ENCODE results near the gene PAF1.
"Not testable (repeated sequence)": the region's sequence is repeated elsewhere in the genome, so short reads cannot be mapped to it uniquely, and the experiment has no call there.

Gene PAF1

DNA sequence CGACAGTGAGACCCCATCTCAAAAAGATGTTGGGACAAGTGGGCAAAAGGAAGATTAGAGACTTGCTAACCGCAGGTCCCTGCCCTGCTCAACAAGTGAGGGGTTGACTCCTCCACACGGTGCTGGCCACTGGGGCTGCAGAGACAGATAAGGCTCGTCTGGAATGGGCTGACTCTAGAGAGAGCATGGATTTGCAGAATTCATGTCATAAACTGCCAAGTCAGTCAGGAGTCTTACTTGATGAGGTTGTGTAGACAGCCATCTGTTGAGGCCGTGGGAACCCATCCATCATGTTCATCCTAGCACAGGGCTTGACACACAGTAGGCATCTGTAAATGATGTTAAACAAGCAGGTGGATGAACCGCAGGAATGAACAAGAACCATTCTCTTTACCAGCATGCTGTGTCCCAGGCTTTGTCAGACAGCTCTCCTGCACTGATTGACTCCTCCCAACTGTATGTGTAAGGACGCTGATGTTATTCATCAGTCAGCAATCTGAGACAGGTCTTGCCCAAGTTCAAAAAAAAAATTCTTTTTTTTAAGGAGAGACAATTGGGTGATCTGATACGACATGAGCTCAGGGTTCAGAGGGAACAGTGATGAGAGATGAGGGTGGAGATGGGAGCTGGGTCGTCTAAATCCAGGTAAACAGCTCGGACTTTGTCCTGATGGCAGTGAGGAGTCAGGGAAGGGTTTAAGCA lies 8.8 kb downstream of the PAF1 start:
- no peak for DNase-seq (ENCODE audit: low spot score)

DNA sequence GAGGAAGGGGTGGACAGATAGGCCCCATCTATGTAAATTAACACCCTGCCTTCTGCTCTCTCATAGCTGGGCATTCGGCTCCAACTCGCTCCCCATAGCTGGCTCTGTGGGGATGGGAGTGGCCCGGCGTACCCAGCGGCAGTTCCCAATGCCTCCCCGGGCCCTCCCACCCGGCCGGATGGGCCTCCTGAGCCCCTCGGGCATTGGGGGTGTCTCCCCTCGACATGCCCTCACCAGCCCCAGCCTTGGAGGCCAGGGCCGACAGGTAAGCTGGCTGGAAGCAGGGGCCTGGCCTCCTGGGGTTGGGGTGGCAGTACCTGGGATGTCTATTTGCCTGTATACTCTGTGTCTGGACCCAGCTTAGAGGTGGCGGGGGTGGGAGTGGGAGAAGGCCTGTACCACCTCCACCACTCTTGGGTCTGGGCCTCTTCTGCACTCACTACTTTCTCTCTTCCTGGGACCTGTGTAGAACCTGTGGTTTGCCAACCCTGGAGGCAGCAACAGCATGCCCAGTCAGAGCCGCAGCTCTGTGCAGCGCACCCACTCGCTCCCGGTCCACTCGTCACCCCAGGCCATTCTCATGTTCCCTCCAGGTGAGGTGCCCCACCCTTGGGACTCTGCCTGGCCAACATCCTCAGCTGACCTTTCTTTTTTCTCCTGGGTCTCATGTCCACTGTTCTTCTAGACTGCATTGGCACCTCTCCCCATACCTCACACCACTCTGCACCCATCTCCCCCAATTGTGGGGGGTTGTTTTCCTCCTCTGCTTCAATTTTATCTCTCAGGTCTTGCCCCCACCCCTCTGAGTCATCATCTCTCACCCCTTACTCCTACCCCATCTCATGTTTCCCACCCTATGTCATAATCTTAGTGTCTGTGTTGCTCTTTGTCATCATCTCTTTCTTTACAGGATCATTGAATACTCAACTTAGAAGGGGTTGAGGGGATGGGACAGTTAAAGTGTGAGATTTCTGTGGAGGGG lies 10.1 kb downstream of the PAF1 start:
- no peak for DNase-seq (ENCODE audit: low spot score)

GRCh38 chr19:39379865-39380396 lies 11.0 kb downstream of the PAF1 start:
- DNase-seq (ENCODE audit: low spot score): no peak

- not testable (repeated sequence) for DNase-seq (ENCODE audit: low spot score)
Observed at GRCh38 chr19:39379366-39379765, 11.5 kb downstream of the PAF1 start.

GRCh38 chr19:39377373-39378362 lies 13.2 kb downstream of the PAF1 start:
- DNase-seq (ENCODE audit: low spot score): no peak

DNA sequence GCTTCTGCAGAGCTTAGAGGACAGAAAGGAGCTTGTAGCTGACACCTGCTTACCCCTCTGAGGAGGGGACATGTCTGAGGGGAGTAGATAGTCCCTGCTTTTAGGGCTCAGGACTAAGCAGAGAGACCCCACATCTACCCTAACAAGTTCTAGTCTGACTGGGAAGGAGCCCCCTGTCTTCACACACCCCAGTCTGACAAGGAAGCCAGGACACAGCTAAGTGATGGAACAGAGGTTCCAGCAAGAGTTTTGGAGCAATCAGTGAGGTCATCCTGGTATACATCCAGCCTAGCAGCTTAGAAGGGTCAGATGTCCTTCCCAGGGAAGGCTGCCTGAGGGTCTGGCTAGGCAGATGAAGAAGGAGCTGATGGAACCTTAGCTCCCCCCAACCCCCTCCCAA lies 15.0 kb downstream of the PAF1 start:
- DNase-seq (ENCODE audit: low spot score): no peak

GRCh38 chr19:39372941-39373340 lies 18.0 kb downstream of the PAF1 start:
- peak; percentile 27 for DNase-seq (ENCODE audit: low spot score)

DNA sequence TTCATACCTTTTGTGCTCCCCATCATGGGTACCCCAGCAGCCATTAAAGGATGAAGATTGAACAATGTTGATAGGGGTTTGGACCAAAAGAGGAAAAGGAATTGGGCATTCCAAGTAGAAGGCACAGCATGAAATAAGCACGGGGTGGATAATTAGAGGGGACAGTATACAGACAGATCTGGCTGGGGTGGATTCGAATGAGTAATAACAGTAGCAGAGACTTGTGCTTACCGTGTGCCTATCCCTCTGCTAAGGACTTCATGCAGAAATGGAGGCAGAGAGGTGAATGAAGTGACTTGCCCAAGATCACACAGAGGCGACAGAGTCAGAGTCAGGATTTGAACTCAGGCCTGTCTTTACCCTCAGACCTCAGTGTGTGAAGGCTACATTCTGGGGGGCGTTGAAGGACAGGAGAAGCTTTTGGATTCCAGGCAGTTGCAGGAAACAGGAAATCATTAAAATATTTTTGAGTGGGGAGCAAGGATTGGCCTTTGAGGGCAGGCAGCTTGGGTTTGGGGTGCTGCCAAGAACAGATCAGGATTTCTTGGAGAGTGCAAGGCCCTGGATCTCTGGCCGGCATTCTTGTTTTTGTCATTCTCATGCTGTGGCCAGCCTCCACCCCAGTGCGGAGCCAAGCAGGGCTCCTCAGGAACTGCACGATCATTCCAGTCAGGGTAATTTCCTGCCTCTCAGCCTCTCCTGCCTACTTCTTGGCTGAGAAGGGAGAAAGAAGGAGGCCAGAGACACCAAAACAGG lies 18.7 kb downstream of the PAF1 start:
- peak; percentile 94 for DNase-seq (ENCODE audit: low spot score)

DNA sequence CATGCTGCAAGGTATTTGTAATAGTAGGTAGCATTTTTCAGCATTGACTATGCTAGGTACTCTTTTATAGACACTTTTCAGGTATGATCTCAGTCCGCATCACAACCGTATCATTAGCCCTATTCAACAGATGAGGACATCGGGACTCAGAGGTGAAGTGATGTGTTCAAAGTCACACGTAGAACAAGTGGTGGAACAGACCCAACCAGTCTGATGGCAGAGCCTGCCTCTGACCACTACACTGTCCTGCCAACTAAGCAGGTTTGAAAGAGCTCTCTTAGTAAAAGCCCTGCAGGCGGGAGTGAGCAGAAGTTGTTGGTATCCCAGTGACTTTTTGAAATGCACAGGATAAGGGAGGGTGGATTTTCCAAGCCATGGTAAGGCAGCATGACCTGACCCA lies 20.2 kb downstream of the PAF1 start:
- DNase-seq (ENCODE audit: low spot score): no peak

- no peak for DNase-seq (ENCODE audit: low spot score)
Observed at GRCh38 chr19:39369200-39369599, 21.7 kb downstream of the PAF1 start.

DNA sequence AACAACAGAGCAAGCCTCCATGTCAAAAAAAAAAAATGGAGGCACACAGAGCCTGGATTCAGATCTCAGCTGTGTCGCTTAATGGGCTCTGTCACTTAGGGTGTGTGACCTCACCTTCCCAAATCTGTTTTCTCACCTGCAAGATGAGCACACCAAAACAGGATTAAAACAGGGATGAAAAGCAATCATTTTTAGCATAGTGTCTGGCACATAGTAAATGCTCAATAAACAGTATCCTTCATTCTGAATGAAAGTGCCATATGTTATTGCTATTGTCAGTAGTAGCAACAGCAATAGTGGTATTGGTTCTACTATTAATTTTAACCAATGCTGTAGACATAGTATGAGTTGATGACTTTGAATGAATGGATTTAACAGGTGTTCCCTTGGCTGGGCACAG lies 25.4 kb downstream of the PAF1 start:
- no peak for DNase-seq (ENCODE audit: low spot score)

DNA sequence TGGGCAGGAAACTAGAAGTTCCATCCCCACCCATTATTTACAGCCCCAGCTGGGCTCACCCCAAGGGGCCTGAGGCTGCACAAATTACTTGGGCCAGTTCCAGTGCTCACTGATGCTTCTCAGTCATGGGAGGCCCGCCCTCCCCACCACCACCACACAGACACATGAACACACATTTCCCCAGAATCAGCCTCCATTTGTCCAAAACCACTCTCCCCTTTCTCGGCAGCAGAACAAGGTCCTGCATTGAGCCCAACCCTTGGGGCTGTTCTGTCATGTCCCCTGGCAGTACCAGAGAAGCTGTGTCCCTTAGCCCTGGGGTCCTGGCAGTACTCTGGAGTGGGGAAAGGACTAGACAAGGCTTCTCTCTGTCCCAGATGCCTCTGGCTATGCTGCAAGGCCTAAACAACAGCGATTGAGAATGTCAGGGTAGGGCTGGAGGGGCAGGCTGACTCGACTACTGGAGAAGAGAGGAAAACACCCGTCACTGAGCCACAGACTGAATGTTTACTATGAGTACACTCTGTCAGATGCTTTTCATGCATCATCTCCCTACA lies 26.9 kb downstream of the PAF1 start:
- peak; percentile 64 for DNase-seq (ENCODE audit: low spot score)

- DNase-seq (ENCODE audit: low spot score): peak; percentile 63
Observed at GRCh38 chr19:39362682-39363657, 27.9 kb downstream of the PAF1 start.

- no peak for DNase-seq (ENCODE audit: low spot score)
Observed at GRCh38 chr19:39360599-39360998, 30.3 kb downstream of the PAF1 start.

GRCh38 chr19:39359026-39359425 lies 31.9 kb downstream of the PAF1 start:
- no peak for DNase-seq (ENCODE audit: low spot score)

- DNase-seq (ENCODE audit: low spot score): no peak
Observed at GRCh38 chr19:39356647-39357046, 34.3 kb downstream of the PAF1 start.

DNA sequence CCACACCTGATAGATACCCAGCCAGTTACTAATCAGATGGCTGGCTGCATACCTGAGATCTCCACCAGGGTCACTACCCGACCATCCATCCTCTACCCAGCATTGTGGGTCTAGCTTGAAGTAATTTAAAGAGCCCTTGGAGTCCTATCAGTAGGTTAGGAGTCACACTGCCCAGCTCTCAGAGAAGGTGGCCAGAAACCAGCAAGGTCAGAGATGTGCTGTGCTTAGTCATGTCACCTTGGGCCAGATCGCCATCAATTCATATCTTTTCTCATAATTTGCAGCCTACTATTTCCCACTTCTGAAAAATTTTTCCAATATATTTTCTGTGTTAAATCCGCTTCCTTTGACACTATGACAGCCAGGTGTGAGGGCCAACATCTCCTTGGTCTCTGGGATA lies 34.8 kb downstream of the PAF1 start:
- no peak for DNase-seq (ENCODE audit: low spot score)

- no peak for DNase-seq (ENCODE audit: low spot score)
Observed at GRCh38 chr19:39355253-39355652, 35.7 kb downstream of the PAF1 start.
